Stomach smooth muscle (tissue), 2 donors: ENCODE data around the gene DBF4B.
"Not testable (repeated sequence)": the region's sequence is repeated elsewhere in the genome, so short reads cannot be mapped to it uniquely, and the experiment has no call there.

ENCODE experiments used
- H3K27ac ChIP-seq: one replicate; pipeline ENCODE4 v1.7.0; 2013; ENCODE audit warnings: mild to moderate bottlenecking, low read length, inconsistent platforms
- H3K27me3 ChIP-seq, 2 donors: one replicate each; pipeline ENCODE4 v1.7.0; 2013; ENCODE audit warnings: low read length in 2 of 2; ENCODE audit not compliant: insufficient read depth in 2 of 2, control insufficient read depth in 1 of 2
- H3K36me3 ChIP-seq, 2 donors: one replicate each; pipeline ENCODE4 v1.7.0; 2013; ENCODE audit warnings: low read length in 2 of 2; ENCODE audit not compliant: control insufficient read depth in 2 of 2, insufficient read depth in 2 of 2
- H3K4me1 ChIP-seq: one replicate; pipeline ENCODE4 v1.7.0; 2013; ENCODE audit warnings: low read length; ENCODE audit not compliant: control insufficient read depth, insufficient read depth
- H3K4me3 ChIP-seq, 2 donors: one replicate each; pipeline ENCODE4 v1.7.0; 2013; ENCODE audit warnings: low read length in 2 of 2
- H3K9ac ChIP-seq, 2 donors: one replicate each; pipeline ENCODE4 v1.7.0; 2013; ENCODE audit warnings: low read length in 2 of 2, mild to moderate bottlenecking in 1 of 2
- H3K9me3 ChIP-seq, 2 donors: one replicate each; pipeline ENCODE4 v1.7.0; 2013; ENCODE audit warnings: low read length in 2 of 2; ENCODE audit not compliant: control insufficient read depth in 2 of 2
- donor health status: healthy.
- donor health status: Pancreatic carcinoma.

The DBF4B gene

GRCh38 chr17:44688675-44689476, 19.6 kb upstream of the DBF4B start:
- peaks cover 0 to under 1% of the 10 kb centered on the region in 2 donors for H3K36me3 ChIP-seq
- H3K9me3 ChIP-seq: no peaks in the 10 kb centered on the region
- peak overlapping the region; percentile 97 to 98 for H3K9ac ChIP-seq
- H3K4me3 ChIP-seq: peak overlapping the region; percentile 96 to 98
- no peaks in the 10 kb centered on the region for H3K27me3 ChIP-seq
- peaks cover 12% of the 10 kb centered on the region for H3K4me1 ChIP-seq
- H3K27ac ChIP-seq: peak overlapping the region; percentile 91

DNA sequence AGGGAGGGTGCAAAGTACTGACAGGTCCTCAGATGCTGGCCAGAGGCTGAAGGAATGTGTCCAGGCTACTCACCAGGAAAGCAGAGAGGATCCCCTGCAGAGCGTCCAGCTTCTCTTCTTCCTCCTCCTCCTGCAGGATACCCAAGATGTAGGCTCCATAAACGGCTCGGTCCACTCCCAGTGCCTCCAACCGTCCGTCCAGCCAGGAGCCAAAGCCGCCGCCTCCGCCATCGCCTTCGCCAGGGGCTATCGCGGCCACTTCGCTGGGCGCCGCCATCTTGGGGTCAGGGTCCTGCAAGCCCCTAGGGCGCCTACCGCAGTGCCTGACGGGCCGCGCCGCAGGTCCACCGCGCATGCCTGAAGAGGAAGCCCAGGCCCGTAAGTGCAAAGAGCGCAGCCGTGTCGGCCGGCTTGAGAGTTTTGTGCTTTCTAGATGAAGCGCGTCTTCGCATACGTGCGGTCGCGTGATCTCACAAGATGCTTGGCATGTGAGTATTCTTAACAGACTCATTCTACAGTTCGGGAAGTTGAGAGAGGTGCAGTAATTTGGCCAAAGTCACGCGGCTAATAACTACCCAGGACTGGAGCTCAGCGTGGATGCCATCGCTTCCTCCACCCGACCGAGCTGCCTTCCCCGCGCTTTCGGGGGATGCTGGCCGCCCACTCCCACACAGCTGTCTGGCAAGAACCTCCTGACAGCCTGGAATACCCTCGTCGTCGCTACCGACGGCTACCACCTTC, 18.8 kb upstream of the DBF4B start, which contains the start of gene CCDC43:
Gene CCDC43, minus strand, starts transcription at position 300 of the 741 bp plus-strand sequence. Its CDS starts 23 bp downstream, at position 277.
- H3K27ac ChIP-seq: peak within 1 kb of the TSS; percentile 91
- H3K9me3 ChIP-seq: no peaks in the 10 kb centered on the region
- H3K4me3 ChIP-seq: peak within 1 kb of the TSS; percentile 96 to 98
- H3K36me3 ChIP-seq: no peaks in the 10 kb centered on the region
- peaks cover 12% of the 10 kb centered on the region for H3K4me1 ChIP-seq
- H3K9ac ChIP-seq: peak within 1 kb of the TSS; percentile 97 to 98
- no peaks in the 10 kb centered on the region for H3K27me3 ChIP-seq

DNA sequence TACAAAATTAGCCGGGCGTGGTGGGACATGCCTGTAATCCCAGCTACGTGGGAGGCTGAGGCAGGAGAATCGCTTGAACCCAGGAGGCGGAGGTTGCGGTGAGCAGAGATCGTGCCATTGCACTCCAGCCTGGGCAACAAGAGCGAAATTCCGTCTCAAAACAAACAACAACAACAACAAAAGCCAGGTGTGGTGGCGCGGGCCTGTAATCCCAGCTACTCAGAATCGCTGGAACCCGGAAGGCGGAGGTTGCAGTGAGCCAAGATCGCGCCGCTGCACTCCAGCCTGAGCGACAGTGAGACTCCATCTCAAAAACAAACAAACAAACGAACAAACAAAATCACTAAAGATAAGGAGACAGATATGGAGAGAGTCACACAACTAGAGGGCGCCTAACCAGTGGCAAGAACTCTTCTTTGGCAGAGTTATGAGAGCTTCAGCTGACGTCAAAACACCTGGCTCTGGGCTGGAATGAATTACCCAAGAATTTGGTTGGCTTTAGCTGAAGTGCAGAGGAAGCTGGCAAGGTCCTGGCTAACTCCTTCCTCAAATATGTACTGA, 17.6 kb upstream of the DBF4B start:
- peaks cover 12% of the 10 kb centered on the region for H3K4me1 ChIP-seq
- H3K27me3 ChIP-seq, H3K9me3 ChIP-seq, H3K36me3 ChIP-seq, H3K4me3 ChIP-seq, H3K9ac ChIP-seq: not testable (repeated sequence)
- H3K27ac ChIP-seq: peak overlapping the region; percentile 91

GRCh38 chr17:44693609-44694008, 14.9 kb upstream of the DBF4B start:
- Histone ChIP-seq H3K4me3 (no peak overlapping the region), H3K9ac (no peak overlapping the region), H3K27ac (no peak overlapping the region), H3K27me3 (no peaks in the 10 kb centered on the region), H3K9me3 (no peaks in the 10 kb centered on the region), H3K4me1 (peaks cover 10% of the 10 kb centered on the region), H3K36me3 (no peaks in the 10 kb centered on the region)

DNA sequence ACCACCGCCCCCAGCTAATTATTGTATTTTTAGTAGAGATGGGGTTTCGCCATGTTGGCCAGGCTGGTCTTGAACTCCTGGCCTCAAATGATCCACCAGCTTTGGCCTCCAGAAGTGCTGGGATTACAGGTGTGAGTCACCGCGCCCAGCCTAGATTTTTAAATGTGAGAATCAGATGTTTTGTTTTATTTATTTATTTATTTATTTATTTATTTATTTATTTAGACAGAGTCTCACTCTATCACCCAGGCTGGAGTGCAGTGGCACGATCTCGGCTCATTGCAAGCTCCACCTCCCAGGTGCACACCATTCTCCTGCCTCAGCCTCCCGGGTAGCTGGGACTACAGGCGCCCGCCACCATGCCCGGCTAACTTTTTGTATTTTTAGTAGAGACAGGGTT, 8.2 kb upstream of the DBF4B start:
- not testable (repeated sequence) for H3K27ac ChIP-seq, H3K9ac ChIP-seq, H3K36me3 ChIP-seq, H3K4me3 ChIP-seq, H3K9me3 ChIP-seq, H3K4me1 ChIP-seq, H3K27me3 ChIP-seq

DNA sequence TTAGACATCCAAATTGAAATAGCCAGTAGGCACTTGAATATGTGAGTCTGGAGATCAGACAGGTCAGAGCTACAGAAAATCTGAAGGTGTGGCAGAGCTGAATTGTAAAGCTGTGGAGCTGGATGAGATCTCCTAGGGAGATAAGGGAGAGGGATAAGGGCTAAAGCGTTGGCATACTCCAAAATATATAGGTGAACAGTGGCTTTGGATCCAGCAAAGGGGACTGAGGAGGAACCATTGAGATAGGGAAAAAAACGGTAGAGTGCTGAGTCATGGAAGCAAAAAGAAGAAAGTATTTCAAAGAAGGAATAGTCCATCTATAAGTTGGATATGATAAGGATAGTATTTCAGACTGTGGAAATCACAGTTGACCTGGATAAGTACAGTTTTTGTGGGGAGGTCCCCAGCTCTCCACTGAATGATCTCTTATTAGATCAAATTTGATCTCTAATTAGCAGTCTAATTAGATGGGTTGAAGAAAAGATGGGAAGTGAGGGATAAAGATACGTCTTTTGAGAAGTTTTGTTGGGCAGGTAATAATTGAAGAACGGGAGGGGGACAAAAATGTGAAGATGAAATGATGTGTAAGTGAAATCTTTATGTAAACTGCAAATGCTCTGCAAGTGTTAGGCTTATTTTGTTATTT, 587 bp upstream of the DBF4B start:
- peak overlapping the region; percentile 83 for H3K27ac ChIP-seq
- peak overlapping the region; percentile 77 to 94 for H3K9ac ChIP-seq
- H3K9me3 ChIP-seq: no peaks in the 10 kb centered on the region
- H3K4me1 ChIP-seq: peaks cover 9% of the 10 kb centered on the region
- H3K36me3 ChIP-seq: no peaks in the 10 kb centered on the region
- H3K4me3 ChIP-seq: peak overlapping the region; percentile 92 to 98
- H3K27me3 ChIP-seq: no peaks in the 10 kb centered on the region

GRCh38 chr17:44719444-44719843, 11.0 kb downstream of the DBF4B start:
- Histone ChIP-seq H3K4me3 (no peak overlapping the region), H3K9me3 (no peaks in the 10 kb centered on the region)

GRCh38 chr17:44722254-44722653, 13.8 kb downstream of the DBF4B start:
- Histone ChIP-seq H3K4me1 (no peaks in the 10 kb centered on the region), H3K9ac (no peak overlapping the region), H3K4me3 (no peak overlapping the region), H3K36me3 (peaks cover 3 to 6% of the 10 kb centered on the region in 2 donors), H3K9me3 (no peaks in the 10 kb centered on the region), H3K27me3 (no peaks in the 10 kb centered on the region), H3K27ac (no peak overlapping the region)

More at GRCh38 chr17:44719444-44719843, 11.0 kb downstream of the DBF4B start:
- no peak overlapping the region for H3K27ac ChIP-seq
- H3K4me1 ChIP-seq: no peaks in the 10 kb centered on the region
- peaks cover 3 to 6% of the 10 kb centered on the region in 2 donors for H3K36me3 ChIP-seq
- no peaks in the 10 kb centered on the region for H3K27me3 ChIP-seq
- no peak overlapping the region for H3K9ac ChIP-seq

GRCh38 chr17:44726121-44726520, 17.7 kb downstream of the DBF4B start:
- not testable (repeated sequence) for H3K4me1 ChIP-seq, H3K27ac ChIP-seq, H3K4me3 ChIP-seq, H3K9me3 ChIP-seq, H3K9ac ChIP-seq, H3K27me3 ChIP-seq
- peaks cover 5 to 14% of the 10 kb centered on the region in 2 donors for H3K36me3 ChIP-seq

DNA sequence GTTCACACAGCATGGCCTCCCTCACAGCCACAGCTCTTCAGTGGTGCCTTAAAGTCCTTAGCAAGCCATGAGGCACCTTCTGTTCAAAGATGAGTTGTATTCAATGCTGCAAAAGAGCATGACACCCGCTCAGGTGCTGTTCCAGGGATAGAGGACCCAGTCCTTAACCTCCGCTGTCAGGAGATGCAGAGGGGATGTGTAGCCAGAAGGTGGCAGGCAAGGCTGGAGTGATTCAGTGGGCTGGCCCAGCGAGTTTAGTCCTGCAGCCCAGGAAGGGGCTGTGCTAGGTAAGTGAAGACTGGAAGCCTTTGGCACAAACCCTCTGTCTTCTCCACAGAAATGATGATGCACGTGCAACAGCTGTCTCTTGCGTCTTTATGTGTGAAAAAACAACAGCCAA, 25.3 kb downstream of the DBF4B start:
- Histone ChIP-seq H3K27ac (no peak overlapping the region), H3K4me1 (no peaks in the 10 kb centered on the region), H3K9ac (no peak overlapping the region), H3K27me3 (no peaks in the 10 kb centered on the region), H3K36me3 (peaks cover 5 to 18% of the 10 kb centered on the region in 2 donors), H3K9me3 (no peaks in the 10 kb centered on the region), H3K4me3 (no peak overlapping the region)
